Right atrium auricular region (tissue), 2 donors: ENCODE results near the gene ACP1. TPM values are rescaled to one million over a fixed set of nuclear protein-coding genes. Genes with fewer than 3 reads are reported as not detected.

ENCODE experiments used
- DNase-seq: peaks from one replicate; pipeline ENCODE4 v3.0.0-alpha.2; 2019; ENCODE audit warnings: low spot score
- H3K27ac ChIP-seq, 2 donors: fragments of 200-600 bp; sonication (generic); 1 replicate in 1 of 2; 2 replicates in 1 of 2; pipeline ENCODE4 v1.5.1; 2016 to 2019
- H3K27me3 ChIP-seq, 2 donors: fragments of 200-600 bp; sonication (generic); one replicate each; pipeline versions ENCODE4 v1.5.1 to v1.6.0; 2017 to 2019
- H3K36me3 ChIP-seq: fragments of 200-600 bp; sonication (generic); one replicate; pipeline ENCODE4 v1.5.1; 2016
- H3K4me1 ChIP-seq, 2 donors: fragments of 200-600 bp; sonication (generic); one replicate each; pipeline versions ENCODE4 v1.5.1 to v1.6.0; 2017 to 2019
- H3K4me3 ChIP-seq, 2 donors: fragments of 200-600 bp; sonication (generic); 1 replicate in 1 of 2; 2 replicates in 1 of 2; pipeline ENCODE4 v1.5.1; 2017 to 2019; ENCODE audit warnings: mild to moderate bottlenecking in 1 of 2, moderate library complexity in 1 of 2
- H3K9me3 ChIP-seq, 2 donors: fragments of 200-600 bp; sonication (generic); one replicate each; pipeline ENCODE4 v1.5.1; 2019
- CTCF ChIP-seq, 2 donors: fragments of 200-600 bp; sonication (generic); IDR thresholded peaks; one replicate each; pipeline ENCODE4 v1.5.1; 2019; ENCODE audit warnings: antibody characterized with exemption in 2 of 2
- total RNA-seq, 2 donors: library from RNA; depleted of rRNA; stranded (reverse); fragments of >200 nt; gene quantifications; one replicate each; pipeline ENCODE4 v1.1.0, GENCODE V29; 2016

ACP1 gene
- total RNA-seq, 2 donors from 2014 or later = 46.2 to 59.5 TPM

GRCh38 chr2:282371-283263, 17.9 kb downstream of the ACP1 start:
- peaks cover 34% of the 10 kb centered on the region for H3K36me3 ChIP-seq
- no peak for TF ChIP-seq CTCF (IDR thresholded peaks at IDR 0.05)
- no peak for DNase-seq
- H3K4me3 ChIP-seq = no peak overlapping the region
- H3K27me3 ChIP-seq = no peaks in the 10 kb centered on the region
- peaks cover 0 to 10% of the 10 kb centered on the region in 2 donors for H3K4me1 ChIP-seq
- H3K9me3 ChIP-seq = no peaks in the 10 kb centered on the region
- H3K27ac ChIP-seq = no peak overlapping the region

- TF ChIP-seq CTCF (IDR thresholded peaks at IDR 0.05) = no peak
- H3K36me3 ChIP-seq = peaks cover 18% of the 10 kb centered on the region
- H3K9me3 ChIP-seq = no peaks in the 10 kb centered on the region
- peaks cover 0 to 11% of the 10 kb centered on the region in 2 donors for H3K27me3 ChIP-seq
- H3K27ac ChIP-seq = no peak overlapping the region
- H3K4me1 ChIP-seq = peaks cover 0 to 24% of the 10 kb centered on the region in 2 donors
- DNase-seq = no peak
- H3K4me3 ChIP-seq = no peak overlapping the region
Measured at GRCh38 chr2:283996-284794, 19.4 kb downstream of the ACP1 start.

GRCh38 chr2:284896-285492, 20.2 kb downstream of the ACP1 start:
- Histone ChIP-seq H3K9me3 (no peaks in the 10 kb centered on the region), H3K27ac (no peak overlapping the region)

GRCh38 chr2:285531-285930, 20.8 kb downstream of the ACP1 start:
- Histone ChIP-seq H3K27ac (no peak overlapping the region), H3K4me3 (no peak overlapping the region)
- no peak for TF ChIP-seq CTCF (IDR thresholded peaks at IDR 0.05)

More at GRCh38 chr2:284896-285492, 20.2 kb downstream of the ACP1 start:
- peaks cover 3 to 19% of the 10 kb centered on the region in 2 donors for H3K27me3 ChIP-seq
- no peak for TF ChIP-seq CTCF (IDR thresholded peaks at IDR 0.05)
- H3K4me3 ChIP-seq = no peak overlapping the region
- no peak for DNase-seq
- H3K4me1 ChIP-seq = peaks cover 0 to 32% of the 10 kb centered on the region in 2 donors
- H3K36me3 ChIP-seq = peaks cover 10% of the 10 kb centered on the region

GRCh38 chr2:286035-286434, 21.3 kb downstream of the ACP1 start:
- peaks cover 4 to 19% of the 10 kb centered on the region in 2 donors for H3K27me3 ChIP-seq
- peaks cover 0 to 34% of the 10 kb centered on the region in 2 donors for H3K4me1 ChIP-seq
- no peak overlapping the region for H3K4me3 ChIP-seq
- no peaks in the 10 kb centered on the region for H3K36me3 ChIP-seq
- no peak for DNase-seq
- TF ChIP-seq CTCF (IDR thresholded peaks at IDR 0.05) = no peak
- H3K27ac ChIP-seq = no peak overlapping the region
- no peaks in the 10 kb centered on the region for H3K9me3 ChIP-seq

More at GRCh38 chr2:285531-285930, 20.8 kb downstream of the ACP1 start:
- DNase-seq = no peak
- Histone ChIP-seq H3K9me3 (no peaks in the 10 kb centered on the region), H3K27me3 (peaks cover 4 to 19% of the 10 kb centered on the region in 2 donors), H3K4me1 (peaks cover 0 to 34% of the 10 kb centered on the region in 2 donors), H3K36me3 (peaks cover 5% of the 10 kb centered on the region)
